Ascending aorta (tissue), 2 donors: ENCODE measurements around the gene ACBD6. TPM values are rescaled to one million over a fixed set of nuclear protein-coding genes. Genes with fewer than 3 reads are reported as not detected.

Experiments used
- DNase-seq, 2 donors: peaks; one replicate each; pipeline ENCODE4 v3.0.0-alpha.2; 2019; ENCODE audit warnings: low spot score in 2 of 2
- H3K27ac ChIP-seq, 2 donors: fragments of 200-600 bp; sonication (generic); one replicate each; pipeline ENCODE4 v1.5.1; 2016 to 2017; ENCODE audit warnings: mild to moderate bottlenecking in 1 of 2
- H3K27me3 ChIP-seq: fragments of 200-600 bp; sonication (generic); one replicate; pipeline ENCODE4 v1.5.1; 2017
- H3K36me3 ChIP-seq, 2 donors: fragments of 200-600 bp; sonication (generic); one replicate each; pipeline ENCODE4 v1.5.1; 2016
- H3K4me1 ChIP-seq, 2 donors: fragments of 200-600 bp; sonication (generic); one replicate each; pipeline ENCODE4 v1.5.1; 2016 to 2017; ENCODE audit warnings: mild to moderate bottlenecking in 1 of 2
- H3K4me3 ChIP-seq, 2 donors: fragments of 200-600 bp; sonication (generic); one replicate each; pipeline ENCODE4 v1.5.1; 2016 to 2017; ENCODE audit warnings: mild to moderate bottlenecking in 1 of 2
- H3K9me3 ChIP-seq, 2 donors: fragments of 200-600 bp; sonication (generic); one replicate each; pipeline ENCODE4 v1.5.1; 2016
- intact Hi-C: fragments of 100-400 bp; cut with DNase I; formaldehyde crosslinking; loops from one replicate; pipeline ENCODE4 v1.15.1; 2023
- total RNA-seq: library from RNA; depleted of rRNA; stranded (reverse); fragments of >200 nt; gene quantifications from one replicate; pipeline ENCODE4 v1.1.0, GENCODE V29; 2016
- TF ChIP-seq, protein P1 (sequence below), 3 experiments: fragments of 200-600 bp in 2 of 3; fragments of 450-650 bp in 1 of 3; sonication (generic) in 2 of 3; IDR thresholded peaks; one replicate each; pipeline ENCODE4 v1.5.1; 2016 to 2019; ENCODE audit warnings: antibody characterized with exemption in 3 of 3, mild to moderate bottlenecking in 1 of 3, moderate library complexity in 1 of 3

ACBD6 gene
- total RNA-seq, 1 donor from 2014 or later = 67.7 TPM

DNA sequence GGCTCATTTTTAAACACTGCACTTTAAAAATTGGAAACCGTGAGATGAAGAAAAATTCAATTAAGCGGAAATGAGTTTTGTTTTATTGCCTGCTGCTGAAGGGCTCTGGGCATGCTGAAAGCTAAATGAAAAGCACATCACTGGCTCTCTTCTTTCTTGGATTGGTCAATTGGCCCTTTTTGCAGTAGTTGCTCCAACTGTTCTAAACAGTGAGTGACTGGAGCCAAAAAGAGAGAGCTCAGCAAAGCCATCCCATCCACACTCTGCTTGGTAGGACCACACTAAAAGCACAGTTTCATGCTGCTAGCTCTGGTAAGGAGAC, 224.2 kb downstream of the ACBD6 start:
- TF ChIP-seq, protein P1, sequence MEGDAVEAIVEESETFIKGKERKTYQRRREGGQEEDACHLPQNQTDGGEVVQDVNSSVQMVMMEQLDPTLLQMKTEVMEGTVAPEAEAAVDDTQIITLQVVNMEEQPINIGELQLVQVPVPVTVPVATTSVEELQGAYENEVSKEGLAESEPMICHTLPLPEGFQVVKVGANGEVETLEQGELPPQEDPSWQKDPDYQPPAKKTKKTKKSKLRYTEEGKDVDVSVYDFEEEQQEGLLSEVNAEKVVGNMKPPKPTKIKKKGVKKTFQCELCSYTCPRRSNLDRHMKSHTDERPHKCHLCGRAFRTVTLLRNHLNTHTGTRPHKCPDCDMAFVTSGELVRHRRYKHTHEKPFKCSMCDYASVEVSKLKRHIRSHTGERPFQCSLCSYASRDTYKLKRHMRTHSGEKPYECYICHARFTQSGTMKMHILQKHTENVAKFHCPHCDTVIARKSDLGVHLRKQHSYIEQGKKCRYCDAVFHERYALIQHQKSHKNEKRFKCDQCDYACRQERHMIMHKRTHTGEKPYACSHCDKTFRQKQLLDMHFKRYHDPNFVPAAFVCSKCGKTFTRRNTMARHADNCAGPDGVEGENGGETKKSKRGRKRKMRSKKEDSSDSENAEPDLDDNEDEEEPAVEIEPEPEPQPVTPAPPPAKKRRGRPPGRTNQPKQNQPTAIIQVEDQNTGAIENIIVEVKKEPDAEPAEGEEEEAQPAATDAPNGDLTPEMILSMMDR (IDR thresholded peaks at IDR 0.05) = no peak
- no peak for DNase-seq
- H3K27ac ChIP-seq = no peak overlapping the region
- peaks cover 0 to 22% of the 10 kb centered on the region in 2 donors for H3K36me3 ChIP-seq
- intact Hi-C loops = no loop called here
- H3K4me1 ChIP-seq = no peaks in the 10 kb centered on the region
- H3K4me3 ChIP-seq = no peak overlapping the region
- H3K9me3 ChIP-seq = no peaks in the 10 kb centered on the region
- no peaks in the 10 kb centered on the region for H3K27me3 ChIP-seq

DNA sequence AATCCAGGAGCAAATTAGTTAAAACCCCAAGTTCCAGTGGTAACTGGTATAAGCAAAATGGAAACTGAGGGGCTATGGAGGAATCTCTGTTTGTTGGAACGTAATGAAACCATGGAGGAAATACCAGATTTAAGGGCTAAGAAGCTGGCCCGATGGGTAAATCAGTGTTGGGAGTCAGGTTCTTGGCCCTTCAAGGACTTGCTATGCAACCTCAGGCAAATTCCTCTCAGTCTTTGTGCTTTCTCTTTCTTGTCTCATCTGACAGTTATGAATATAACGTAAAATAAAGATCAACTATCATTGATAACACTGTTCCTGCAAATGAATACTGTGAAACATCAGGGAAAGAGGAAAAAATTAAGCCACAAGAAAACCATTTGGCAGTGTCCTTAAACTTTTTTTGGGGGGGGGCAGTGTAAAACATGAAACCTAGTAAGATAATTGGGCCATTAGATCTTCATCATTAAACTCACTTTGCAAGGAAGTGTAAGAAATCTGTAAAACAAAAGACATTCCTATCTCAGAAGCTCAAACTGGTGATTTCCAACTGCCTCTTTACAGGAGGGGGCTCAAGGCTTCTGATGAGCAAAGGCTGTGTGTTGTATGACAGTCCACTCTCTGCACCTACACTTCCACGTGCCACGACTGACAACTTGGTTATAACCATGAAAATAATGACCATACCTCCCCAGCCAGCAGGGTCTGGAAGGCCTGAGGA, 224.7 kb downstream of the ACBD6 start:
- H3K27me3 ChIP-seq = no peaks in the 10 kb centered on the region
- peaks cover 0 to 22% of the 10 kb centered on the region in 2 donors for H3K36me3 ChIP-seq
- H3K4me1 ChIP-seq = no peaks in the 10 kb centered on the region
- H3K27ac ChIP-seq = no peak overlapping the region
- no peaks in the 10 kb centered on the region for H3K9me3 ChIP-seq
- DNase-seq = no peak
- intact Hi-C loops = no loop called here
- TF ChIP-seq, protein P1 (IDR thresholded peaks at IDR 0.05) = no peak
- no peak overlapping the region for H3K4me3 ChIP-seq

DNA sequence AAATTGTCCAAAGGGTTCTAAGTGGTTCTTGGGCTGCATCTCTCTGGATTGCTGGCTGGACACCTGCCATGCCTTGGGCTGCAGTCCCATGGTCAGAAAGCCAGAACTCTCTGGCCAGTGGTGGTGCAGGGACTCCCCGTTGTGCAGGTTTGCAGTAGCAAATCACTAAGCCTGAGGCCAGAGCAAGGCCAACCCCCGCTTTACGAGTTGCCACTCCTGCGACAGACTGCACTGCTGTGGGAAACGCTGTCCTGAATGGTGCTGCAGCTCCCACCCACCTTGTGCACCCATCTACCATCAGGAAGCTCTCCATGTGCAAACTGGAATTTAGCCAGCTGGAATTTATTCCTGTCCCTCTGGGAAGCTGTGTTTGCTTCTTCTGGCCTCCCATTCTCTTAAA, 226.7 kb downstream of the ACBD6 start:
- Histone ChIP-seq H3K4me3 (no peak overlapping the region), H3K36me3 (peaks cover 0 to 13% of the 10 kb centered on the region in 2 donors), H3K9me3 (no peaks in the 10 kb centered on the region), H3K4me1 (no peaks in the 10 kb centered on the region), H3K27me3 (no peaks in the 10 kb centered on the region), H3K27ac (no peak overlapping the region)
- DNase-seq = no peak
- intact Hi-C loops = no loop called here
- TF ChIP-seq, protein P1 (IDR thresholded peaks at IDR 0.05) = no peak

DNA sequence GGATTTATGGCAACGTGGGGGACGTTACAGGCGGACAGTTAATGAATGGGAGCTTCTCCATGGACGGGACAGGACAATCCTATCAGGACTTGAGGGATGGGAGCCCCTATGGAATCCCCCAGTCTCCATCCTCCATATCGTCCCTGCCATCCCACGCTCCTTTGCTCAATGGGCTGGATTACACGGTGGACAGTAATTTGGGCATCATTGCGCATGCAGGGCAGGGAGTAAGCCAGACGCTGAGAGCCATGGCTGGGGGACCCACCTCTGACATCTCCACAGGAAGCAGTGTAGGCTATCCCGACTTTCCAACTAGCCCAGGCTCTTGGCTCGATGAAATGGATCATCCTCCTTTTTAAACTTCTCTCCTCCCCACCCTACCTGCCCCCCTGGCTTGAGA, 228.2 kb downstream of the ACBD6 start:
- DNase-seq = no peak
- H3K9me3 ChIP-seq = no peaks in the 10 kb centered on the region
- H3K27ac ChIP-seq = no peak overlapping the region
- intact Hi-C loops = no loop called here
- peaks cover 0 to 9% of the 10 kb centered on the region in 2 donors for H3K36me3 ChIP-seq
- H3K4me3 ChIP-seq = no peak overlapping the region
- TF ChIP-seq, protein P1 (IDR thresholded peaks at IDR 0.05) = no peak
- H3K27me3 ChIP-seq = no peaks in the 10 kb centered on the region
- H3K4me1 ChIP-seq = no peaks in the 10 kb centered on the region

DNA sequence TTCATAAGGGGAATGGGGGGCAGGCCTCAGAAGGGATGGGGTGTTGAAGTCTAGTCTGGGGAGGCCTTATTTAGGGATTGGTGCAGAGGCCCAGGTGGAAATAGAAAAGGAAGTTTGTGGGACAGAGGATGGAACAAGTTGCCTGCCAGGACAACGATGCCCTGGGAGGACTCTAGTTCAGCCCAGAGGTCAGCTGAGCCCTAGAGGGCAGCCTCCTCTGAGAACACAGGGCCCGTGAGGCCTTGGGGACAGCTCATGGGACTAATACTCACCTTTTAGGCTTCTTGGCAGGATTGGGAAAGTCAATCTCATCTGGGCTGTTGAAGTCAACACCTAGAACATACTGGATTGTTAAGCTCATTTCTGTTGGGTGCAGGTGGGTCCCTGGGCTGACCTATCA, 229.3 kb downstream of the ACBD6 start:
- no peak overlapping the region for H3K4me3 ChIP-seq
- H3K27me3 ChIP-seq = no peaks in the 10 kb centered on the region
- H3K27ac ChIP-seq = no peak overlapping the region
- peaks cover 0 to 9% of the 10 kb centered on the region in 2 donors for H3K36me3 ChIP-seq
- no peaks in the 10 kb centered on the region for H3K4me1 ChIP-seq
- DNase-seq = no peak
- no peaks in the 10 kb centered on the region for H3K9me3 ChIP-seq
- intact Hi-C loops = no loop called here
- TF ChIP-seq, protein P1 (IDR thresholded peaks at IDR 0.05) = no peak

DNA sequence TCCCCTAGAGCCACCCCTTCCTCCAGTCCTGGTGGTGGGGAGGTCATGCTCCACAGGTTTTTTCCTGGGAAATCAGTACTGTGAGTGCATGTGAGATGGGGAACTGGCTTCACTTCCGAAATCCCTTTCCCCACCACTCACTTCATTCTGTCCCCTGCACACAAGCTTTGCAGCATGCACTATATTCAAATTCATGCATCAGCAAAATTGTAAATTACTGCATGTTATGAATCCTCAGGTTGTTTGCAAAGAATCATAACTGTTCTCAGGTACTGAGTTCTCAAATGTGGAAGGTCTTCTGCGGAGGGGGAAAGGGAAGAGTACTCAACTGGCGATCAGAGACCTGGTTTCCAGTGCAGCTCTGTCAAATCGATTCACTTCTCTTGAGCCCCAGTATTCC, 230.0 kb downstream of the ACBD6 start:
- Histone ChIP-seq H3K4me3 (no peak overlapping the region), H3K9me3 (no peaks in the 10 kb centered on the region), H3K4me1 (no peaks in the 10 kb centered on the region), H3K27ac (no peak overlapping the region), H3K27me3 (no peaks in the 10 kb centered on the region), H3K36me3 (peaks cover 0 to 9% of the 10 kb centered on the region in 2 donors)
- TF ChIP-seq, protein P1 (IDR thresholded peaks at IDR 0.05) = no peak
- intact Hi-C loops = no loop called here
- DNase-seq = no peak
